Keratinocyte (primary cell): ENCODE measurements around the gene PAFAH1B2. TPM values are rescaled to one million over a fixed set of nuclear protein-coding genes. Genes with fewer than 3 reads are reported as not detected.

Experiments used
- DNase-seq: peaks from one replicate; pipeline ENCODE4 v3.0.0-alpha.2; 2011; ENCODE audit warnings: low read depth, missing footprints, low spot score
- FAIRE-seq: peaks from 2 replicates; lab custom pipeline; 2011; peaks lifted over from hg19 to GRCh38; lab: Jason Lieb, UNC
- H2AFZ ChIP-seq: 2 replicates; pipeline ENCODE4 v1.6.0; 2012; ENCODE audit warnings: low read length, control low read depth, inconsistent platforms; ENCODE audit not compliant: control insufficient read depth
- H3K27ac ChIP-seq: 2 replicates; pipeline ENCODE4 v1.5.1; 2011; ENCODE audit warnings: low read length; ENCODE audit not compliant: control insufficient read depth, insufficient read depth
- H3K27me3 ChIP-seq: 3 replicates; pipeline ENCODE4 v1.6.0; 2011; ENCODE audit warnings: low read length; ENCODE audit not compliant: control insufficient read depth, insufficient read depth; ENCODE audit errors: extremely low read depth
- H3K36me3 ChIP-seq, 2 experiments: 2 replicates in 1 of 2; 3 replicates in 1 of 2; pipeline ENCODE4 v1.5.1; 2011; ENCODE audit warnings: low read length in 2 of 2, mild to moderate bottlenecking in 1 of 2; ENCODE audit not compliant: control insufficient read depth in 2 of 2, insufficient read depth in 2 of 2; ENCODE audit errors: extremely low read depth in 1 of 2
- H3K4me1 ChIP-seq: 3 replicates; pipeline ENCODE4 v1.5.1; 2011; ENCODE audit warnings: low read length; ENCODE audit not compliant: control insufficient read depth, insufficient read depth; ENCODE audit errors: extremely low read depth
- H3K4me2 ChIP-seq: 3 replicates; pipeline ENCODE4 v1.6.0; 2011; ENCODE audit warnings: low read depth, low read length; ENCODE audit not compliant: control insufficient read depth, insufficient read depth; ENCODE audit errors: extremely low read depth
- H3K4me3 ChIP-seq, 3 experiments: fragments of 200-600 bp in 1 of 3; sonication (generic) in 1 of 3; 2 replicates in 2 of 3; 3 replicates in 1 of 3; pipeline ENCODE4 v1.5.1; 2011 to 2016; ENCODE audit warnings: low read length in 3 of 3, mild to moderate bottlenecking in 3 of 3, control low read depth in 2 of 3, inconsistent platforms in 1 of 3, low read depth in 1 of 3, mixed read lengths in 1 of 3, mixed run types in 1 of 3, moderate library complexity in 1 of 3; ENCODE audit not compliant: control insufficient read depth in 2 of 3, insufficient read depth in 2 of 3; ENCODE audit errors: extremely low read depth in 1 of 3
- H3K79me2 ChIP-seq: 2 replicates; pipeline ENCODE4 v1.6.0; 2012; ENCODE audit warnings: low read length; ENCODE audit not compliant: control insufficient read depth, insufficient read depth
- H3K9ac ChIP-seq: 3 replicates; pipeline ENCODE4 v1.6.0; 2011; ENCODE audit warnings: low read length; ENCODE audit not compliant: control insufficient read depth, insufficient read depth; ENCODE audit errors: extremely low read depth
- H3K9me1 ChIP-seq: 3 replicates; pipeline ENCODE4 v1.6.0; 2011; ENCODE audit warnings: low read length; ENCODE audit not compliant: control insufficient read depth, insufficient read depth; ENCODE audit errors: extremely low read depth
- H3K9me3 ChIP-seq: 2 replicates; pipeline ENCODE4 v1.5.1; 2012; ENCODE audit warnings: low read depth, low read length; ENCODE audit not compliant: control insufficient read depth
- H4K20me1 ChIP-seq: 3 replicates; pipeline ENCODE4 v1.6.0; 2011; ENCODE audit warnings: low read length; ENCODE audit not compliant: control insufficient read depth, insufficient read depth; ENCODE audit errors: extremely low read depth
- CTCF ChIP-seq, 3 experiments: IDR thresholded peaks in 1 of 3; conservative IDR thresholded peaks in 1 of 3; optimal IDR thresholded peaks in 1 of 3; 2 replicates in 2 of 3; 3 replicates in 1 of 3; pipeline versions ENCODE3 to v1.5.1; 2011; ENCODE audit warnings: low read length in 3 of 3, mild to moderate bottlenecking in 3 of 3, moderate library complexity in 2 of 3, control low read depth in 1 of 3, inconsistent platforms in 1 of 3; ENCODE audit not compliant: insufficient read depth in 2 of 3; ENCODE audit errors: extremely low read depth in 1 of 3
- EZH2 ChIP-seq: IDR thresholded peaks from one replicate; pipeline ENCODE4 v1.6.1; 2012; ENCODE audit warnings: inconsistent platforms, mild to moderate bottlenecking, low read length, moderate library complexity
- dilution Hi-C: fragments of 300-500 bp; cut with MboI; formaldehyde crosslinking; loops from one replicate; pipeline ENCODE4 v1.7.0; 2020; ENCODE audit warnings: low sequenced_read_pairs; ENCODE audit not compliant: extremely low pct_ligation_motif_present
- polyA plus RNA-seq, 5 experiments: library from polyadenylated mRNA; depleted of rRNA in 3 of 5; stranded (reverse) in 3 of 5; stranded (forward) in 1 of 5; unstranded in 1 of 5; fragments of >200 nt; gene quantifications; 1 replicate in 1 of 5; 2 replicates in 3 of 5; 3 replicates in 1 of 5; pipeline versions ENCODE4 v1.2.1 to v1.2.3, GENCODE V29; 2011 to 2012; ENCODE audit warnings: missing spikeins in 2 of 5, low read depth in 1 of 5, low replicate concordance in 1 of 5

Gene PAFAH1B2
- polyA plus RNA-seq, 1 donor (not counting 4 experiments of a cell fraction or from before 2014, with no cell fraction given): 76.4 TPM

GRCh38 chr11:117192401-117192875 lies 48.4 kb downstream of the PAFAH1B2 start:
- Histone ChIP-seq H3K9me3 (no peaks in the 10 kb centered on the region), H3K4me2 (no peak overlapping the region), H3K4me3 (no peak overlapping the region), H2AFZ (no peak overlapping the region), H3K9me1 (no peaks in the 10 kb centered on the region), H3K27ac (no peak overlapping the region), H3K79me2 (no peaks in the 10 kb centered on the region), H3K27me3 (no peaks in the 10 kb centered on the region), H3K9ac (no peak overlapping the region), H3K36me3 (peaks cover 6 to 32% of the 10 kb centered on the region in 2 experiments), H3K4me1 (peaks cover 7% of the 10 kb centered on the region), H4K20me1 (no peaks in the 10 kb centered on the region)
- FAIRE-seq (no peak), DNase-seq (no peak)
- no peak for TF ChIP-seq CTCF (optimal IDR thresholded peaks at IDR 0.05 in 1 of 3, IDR thresholded peaks at IDR 0.05 in 1 of 3, conservative IDR thresholded peaks at IDR 0.05 in 1 of 3; ENCODE audit: extremely low read depth in 1 of 3, insufficient read depth in 2 of 3, low read length in 3 of 3)
- no peak for TF ChIP-seq EZH2
- dilution Hi-C loops: no loop called here

GRCh38 chr11:117193130-117194020 lies 49.3 kb downstream of the PAFAH1B2 start:
- no peak for DNase-seq
- Histone ChIP-seq H3K9me1 (no peaks in the 10 kb centered on the region), H4K20me1 (no peaks in the 10 kb centered on the region), H3K4me3 (no peak overlapping the region), H3K27me3 (no peaks in the 10 kb centered on the region), H3K9ac (no peak overlapping the region), H3K9me3 (no peaks in the 10 kb centered on the region), H3K4me2 (no peak overlapping the region), H3K79me2 (no peaks in the 10 kb centered on the region), H3K36me3 (peaks cover 6 to 27% of the 10 kb centered on the region in 2 experiments), H3K27ac (no peak overlapping the region), H2AFZ (no peak overlapping the region), H3K4me1 (peaks cover 7% of the 10 kb centered on the region)
- TF ChIP-seq EZH2 (no peak), CTCF (optimal IDR thresholded peaks at IDR 0.05 in 1 of 3, IDR thresholded peaks at IDR 0.05 in 1 of 3, conservative IDR thresholded peaks at IDR 0.05 in 1 of 3; ENCODE audit: extremely low read depth in 1 of 3, insufficient read depth in 2 of 3, low read length in 3 of 3) (no peak)
- no peak for FAIRE-seq
- dilution Hi-C loops: no loop called here
